HCEC 1CT (cell line): Measurements from ENCODE around the gene NIPAL3.
A peak's percentile ranks its signal among the peaks of the same experiment; 100 is the strongest.

Experiments used
- DNase-seq: peaks from one replicate; pipeline ENCODE4 v3.0.0-alpha.2; 2017

The NIPAL3 gene

GRCh38 chr1:24391882-24392603, 23.6 kb upstream of the NIPAL3 start:
- peak; percentile 53 for DNase-seq

DNA sequence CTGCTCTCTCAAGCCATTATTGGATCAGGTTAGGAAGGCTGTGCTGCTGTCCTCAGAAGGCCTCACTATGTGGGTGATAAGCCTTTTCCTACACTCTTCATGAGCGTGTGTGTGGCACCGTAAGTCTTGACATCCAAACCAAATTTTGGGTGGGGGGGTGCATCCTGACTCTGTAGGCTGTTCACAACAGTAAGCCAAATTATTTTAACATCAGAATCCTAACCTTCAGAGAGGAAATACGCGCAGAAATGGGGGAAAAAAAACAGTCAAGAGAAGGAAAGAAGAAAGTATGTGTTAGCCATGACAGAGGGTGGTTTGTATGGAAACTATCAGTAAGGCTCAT, 23.0 kb upstream of the NIPAL3 start:
- no peak for DNase-seq

GRCh38 chr1:24392982-24393650, 22.5 kb upstream of the NIPAL3 start:
- DNase-seq: no peak

GRCh38 chr1:24393892-24394291, 21.7 kb upstream of the NIPAL3 start:
- peak; percentile 86 for DNase-seq

- DNase-seq: peak; percentile 44
Measured at GRCh38 chr1:24400065-24400464, 15.5 kb upstream of the NIPAL3 start.

GRCh38 chr1:24403806-24404205, 11.8 kb upstream of the NIPAL3 start:
- DNase-seq: no peak

GRCh38 chr1:24406788-24407187, 8.8 kb upstream of the NIPAL3 start:
- DNase-seq: no peak

- peak; percentile 92 for DNase-seq
Measured at GRCh38 chr1:24409535-24409934, 6.1 kb upstream of the NIPAL3 start.

GRCh38 chr1:24410750-24411149, 4.9 kb upstream of the NIPAL3 start:
- no peak for DNase-seq

DNA sequence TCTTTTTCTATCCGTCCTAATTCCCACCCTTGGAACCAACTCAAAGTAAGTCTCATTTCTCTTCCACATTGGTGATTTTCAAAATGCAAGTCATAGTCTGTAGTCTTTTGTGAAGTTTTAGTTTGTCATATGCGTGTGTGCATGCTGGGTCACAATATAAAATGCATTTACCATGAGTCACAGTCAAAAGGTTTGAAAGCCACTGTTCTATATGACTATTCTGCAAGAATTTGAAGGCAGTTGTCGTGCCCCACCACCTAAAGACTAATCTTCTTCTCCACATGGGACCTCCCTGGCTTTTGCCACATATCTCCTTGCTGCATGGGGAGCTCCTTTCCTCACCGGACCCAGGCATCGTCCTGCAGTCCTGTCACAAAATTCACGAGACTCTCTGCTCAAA, 3.6 kb upstream of the NIPAL3 start:
- peak; percentile 21 for DNase-seq

DNA sequence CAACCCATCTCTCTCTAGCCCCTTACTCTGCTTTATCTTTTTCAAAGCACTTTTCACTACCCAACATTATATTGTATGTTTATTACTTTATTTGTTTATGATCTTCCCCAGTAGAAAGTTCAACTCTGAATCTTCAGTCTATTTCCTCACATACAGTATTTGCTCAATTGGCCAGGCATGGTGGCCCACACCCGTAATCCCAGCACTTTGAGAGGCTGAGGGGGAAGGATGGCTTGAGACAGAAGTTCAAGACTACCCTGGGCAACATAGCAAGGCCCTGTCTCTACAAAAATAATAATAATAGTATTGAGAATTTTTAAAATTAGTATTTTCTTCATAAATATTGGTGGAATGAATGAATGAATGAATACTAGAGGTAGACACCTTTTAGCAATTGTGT, 3.2 kb upstream of the NIPAL3 start:
- DNase-seq: no peak

DNA sequence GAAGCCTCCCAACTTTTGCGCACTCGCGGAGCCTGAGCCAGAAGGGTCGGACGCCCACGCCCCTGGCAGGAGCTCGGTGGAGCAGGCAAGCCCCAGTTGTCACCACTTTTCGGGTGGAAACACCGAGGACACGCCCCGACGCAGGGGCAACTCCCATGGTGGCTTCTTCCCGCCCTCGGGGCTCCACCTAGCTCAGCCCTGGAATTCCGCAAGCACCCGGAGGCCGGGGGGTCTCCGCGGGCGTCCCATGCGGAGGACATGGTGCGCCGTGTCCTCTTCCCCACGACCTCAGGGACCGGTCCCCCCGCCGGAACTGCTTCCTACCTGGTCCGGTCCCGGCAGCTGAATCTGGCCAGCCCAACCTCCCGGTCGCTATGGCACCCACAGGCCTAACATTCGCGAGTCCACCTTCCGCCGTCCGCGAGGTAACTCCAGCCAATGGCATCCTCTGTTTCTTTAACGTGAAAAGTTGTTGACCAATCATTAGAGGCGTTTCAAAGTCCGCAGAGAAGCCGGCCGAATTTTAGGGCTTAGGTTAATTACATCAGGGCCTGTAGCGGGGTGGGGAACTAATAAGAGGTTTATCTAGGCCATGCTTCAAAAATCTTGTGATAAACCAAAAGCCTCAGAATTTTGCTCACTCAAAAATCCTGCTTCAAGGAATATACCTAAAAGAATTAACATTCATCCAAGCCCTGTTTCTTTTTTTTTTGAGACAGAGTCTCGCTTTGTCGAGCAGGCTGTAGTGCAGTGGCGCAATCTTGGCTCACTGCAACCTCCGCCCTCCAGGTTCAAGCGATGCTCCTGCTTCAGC, 2.0 kb upstream of the NIPAL3 start, which contains the start of gene STPG1:
Gene STPG1 (minus strand): TSS at position 433 of the 814 bp plus-strand sequence. CDS start 12,394 bp downstream, outside the sequence.
- DNase-seq: peak; percentile 74

- no peak for DNase-seq
Measured at GRCh38 chr1:24414775-24415333, 748 bp upstream of the NIPAL3 start.

- peak; percentile 34 for DNase-seq
Measured at GRCh38 chr1:24415910-24416665, 486 bp downstream of the NIPAL3 start.

- DNase-seq: peak; percentile 99
Measured at GRCh38 chr1:24416666-24417391, 1.2 kb downstream of the NIPAL3 start.

GRCh38 chr1:24417681-24418080, 2.1 kb downstream of the NIPAL3 start:
- peak; percentile 73 for DNase-seq

GRCh38 chr1:24418898-24419628, 3.5 kb downstream of the NIPAL3 start:
- no peak for DNase-seq

DNA sequence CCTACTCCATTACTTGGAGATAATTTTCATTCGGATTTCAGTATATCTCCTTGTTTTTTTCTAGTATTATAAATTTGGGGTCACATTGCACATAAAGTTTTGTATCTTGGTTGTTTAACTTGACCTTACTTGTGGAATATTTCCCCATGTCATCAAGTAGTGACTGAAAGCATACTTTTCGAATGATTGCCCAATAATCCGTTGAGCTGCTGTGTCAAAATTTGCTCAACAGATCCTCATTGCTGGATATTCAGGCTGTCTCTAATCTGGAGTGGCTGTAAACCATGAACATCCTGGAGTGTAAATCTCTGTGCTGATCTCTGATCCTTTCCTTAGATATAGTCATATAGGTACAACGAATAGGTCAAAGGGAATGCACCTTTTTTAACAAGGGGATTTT, 4.9 kb downstream of the NIPAL3 start:
- DNase-seq: no peak

DNA sequence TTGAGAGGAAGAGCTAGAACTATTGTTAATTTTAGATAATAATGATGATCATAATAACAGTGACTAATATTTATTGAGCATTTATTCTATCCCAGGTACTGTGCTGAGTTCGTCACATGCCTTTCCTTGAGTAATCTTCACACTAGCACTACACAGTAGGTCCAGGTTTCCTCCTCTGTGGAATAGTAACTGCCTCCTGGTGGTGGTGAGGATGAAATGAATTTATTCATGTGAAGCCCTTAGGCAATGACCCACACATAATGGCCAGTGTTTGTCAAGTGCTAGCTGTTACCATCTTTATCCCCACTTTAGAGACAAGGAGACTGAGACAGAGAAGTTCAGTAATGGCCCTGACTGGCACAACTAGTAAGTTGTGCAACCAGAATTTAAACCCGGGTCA, 5.9 kb downstream of the NIPAL3 start:
- DNase-seq: no peak

DNA sequence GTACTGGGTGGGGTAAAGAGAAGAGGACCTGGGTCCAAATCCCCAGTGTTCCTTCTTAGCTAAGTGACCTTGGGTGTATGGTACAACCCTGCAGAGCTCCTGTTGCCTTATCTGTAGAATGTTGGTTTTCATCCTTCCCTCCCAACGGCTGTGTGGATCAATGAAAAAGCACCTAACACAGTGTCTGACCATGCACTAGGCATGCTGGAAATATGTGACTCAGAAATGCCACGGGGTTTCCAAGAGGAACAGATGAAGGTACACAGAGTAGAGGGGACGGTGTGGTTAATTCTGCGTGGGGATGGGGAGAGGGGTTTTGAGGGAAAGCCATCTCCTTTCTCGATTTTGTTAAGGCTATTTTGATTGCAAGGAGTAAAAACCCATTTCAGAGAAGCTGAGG, 8.6 kb downstream of the NIPAL3 start:
- DNase-seq: no peak

DNA sequence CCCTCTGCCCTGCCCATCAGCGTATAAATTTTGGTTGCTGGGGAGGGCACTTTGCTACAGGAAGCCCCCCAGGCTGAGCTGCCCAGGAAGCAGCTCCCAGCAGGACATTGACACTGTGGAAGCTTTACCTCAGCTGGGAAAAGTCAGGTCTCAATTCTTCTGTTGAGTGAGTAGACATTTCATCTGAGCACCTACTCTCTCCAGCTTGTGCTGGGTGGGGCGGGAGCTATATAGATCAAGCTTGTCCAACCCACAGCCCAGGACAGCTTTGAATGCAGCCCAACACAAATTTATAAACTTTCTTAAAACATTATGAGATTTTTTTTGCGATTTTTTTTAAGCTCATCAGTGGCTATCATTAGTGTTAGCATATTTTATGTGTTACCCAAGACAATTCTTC, 9.4 kb downstream of the NIPAL3 start:
- DNase-seq: no peak
